ENCODE measurements around the gene PAPLN.

The PAPLN gene

GRCh38 chr14:73238941-73239340, 1.6 kb downstream of the PAPLN start:
- no peaks in the 10 kb centered on the region for H3K9me3 ChIP-seq (ENCODE audit: insufficient read depth, low read length)
- no peaks in the 10 kb centered on the region for H3K9me2 ChIP-seq (replicated peaks; ENCODE audit: insufficient read depth, low read length)
- TF ChIP-seq CTCF (IDR thresholded peaks at IDR 0.05; ENCODE audit: insufficient read depth, low read length, poor library complexity, severe bottlenecking) (no peak), EZH2phosphoT487 (conservative IDR thresholded peaks at IDR 0.05; ENCODE audit: low read length) (no peak)
- H3K27me3 ChIP-seq (ENCODE audit: low read length) = no peaks in the 10 kb centered on the region
- H3K4me2 ChIP-seq (ENCODE audit: low read depth, low read length, poor library complexity, severe bottlenecking) = no peak overlapping the region
- H3F3A ChIP-seq (ENCODE audit: insufficient read depth) = no peaks in the 10 kb centered on the region
- no peak overlapping the region for H3K27ac ChIP-seq (ENCODE audit: low read depth, low read length)
- H4K20me1 ChIP-seq (ENCODE audit: low read depth, low read length) = no peaks in the 10 kb centered on the region
- H2AFZ ChIP-seq (ENCODE audit: low read depth, low read length, severe bottlenecking) = no peak overlapping the region
- H3K9ac ChIP-seq (ENCODE audit: low read length) = no peak overlapping the region
- H3K79me2 ChIP-seq (ENCODE audit: insufficient read depth, low read length) = no peaks in the 10 kb centered on the region
- no peak overlapping the region for H3K4me3 ChIP-seq (ENCODE audit: insufficient read depth, low read length, poor library complexity, severe bottlenecking)
- no peaks in the 10 kb centered on the region for H3K36me3 ChIP-seq (ENCODE audit: low read length)

GRCh38 chr14:73239393-73240241, 2.3 kb downstream of the PAPLN start:
- Histone ChIP-seq H3K4me3 (ENCODE audit: insufficient read depth, low read length, poor library complexity, severe bottlenecking) (no peak overlapping the region), H4K20me1 (ENCODE audit: low read depth, low read length) (no peaks in the 10 kb centered on the region), H3K4me2 (ENCODE audit: low read depth, low read length, poor library complexity, severe bottlenecking) (no peak overlapping the region), H2AFZ (ENCODE audit: low read depth, low read length, severe bottlenecking) (no peak overlapping the region), H3K27ac (ENCODE audit: low read depth, low read length) (no peak overlapping the region), H3K27me3 (ENCODE audit: low read length) (no peaks in the 10 kb centered on the region), H3F3A (ENCODE audit: insufficient read depth) (no peaks in the 10 kb centered on the region), H3K79me2 (ENCODE audit: insufficient read depth, low read length) (no peaks in the 10 kb centered on the region), H3K9me3 (ENCODE audit: insufficient read depth, low read length) (no peaks in the 10 kb centered on the region), H3K36me3 (ENCODE audit: low read length) (no peaks in the 10 kb centered on the region), H3K9me2 (replicated peaks; ENCODE audit: insufficient read depth, low read length) (no peaks in the 10 kb centered on the region), H3K9ac (ENCODE audit: low read length) (no peak overlapping the region)
- no peak for TF ChIP-seq CTCF (IDR thresholded peaks at IDR 0.05; ENCODE audit: insufficient read depth, low read length, poor library complexity, severe bottlenecking)
- no peak for TF ChIP-seq EZH2phosphoT487 (conservative IDR thresholded peaks at IDR 0.05; ENCODE audit: low read length)

- H3K36me3 ChIP-seq (ENCODE audit: low read length) = no peaks in the 10 kb centered on the region
- no peak overlapping the region for H3K9ac ChIP-seq (ENCODE audit: low read length)
- no peaks in the 10 kb centered on the region for H4K20me1 ChIP-seq (ENCODE audit: low read depth, low read length)
- TF ChIP-seq EZH2phosphoT487 (conservative IDR thresholded peaks at IDR 0.05; ENCODE audit: low read length) = no peak
- no peak for TF ChIP-seq CTCF (IDR thresholded peaks at IDR 0.05; ENCODE audit: insufficient read depth, low read length, poor library complexity, severe bottlenecking)
- H3F3A ChIP-seq (ENCODE audit: insufficient read depth) = no peaks in the 10 kb centered on the region
- no peaks in the 10 kb centered on the region for H3K9me2 ChIP-seq (replicated peaks; ENCODE audit: insufficient read depth, low read length)
- H2AFZ ChIP-seq (ENCODE audit: low read depth, low read length, severe bottlenecking) = no peak overlapping the region
- no peak overlapping the region for H3K4me3 ChIP-seq (ENCODE audit: insufficient read depth, low read length, poor library complexity, severe bottlenecking)
- H3K27ac ChIP-seq (ENCODE audit: low read depth, low read length) = no peak overlapping the region
- H3K79me2 ChIP-seq (ENCODE audit: insufficient read depth, low read length) = no peaks in the 10 kb centered on the region
- H3K9me3 ChIP-seq (ENCODE audit: insufficient read depth, low read length) = no peaks in the 10 kb centered on the region
- no peaks in the 10 kb centered on the region for H3K27me3 ChIP-seq (ENCODE audit: low read length)
- H3K4me2 ChIP-seq (ENCODE audit: low read depth, low read length, poor library complexity, severe bottlenecking) = no peak overlapping the region
These were observed 3.6 kb downstream of the PAPLN start for GRCh38 chr14:73240816-73241480.

Data from SU-DHL-6 (cell line).